K562 (cell line): ENCODE data around the gene PLCB4. TPM values are rescaled to one million over a fixed set of nuclear protein-coding genes. Genes with fewer than 3 reads are reported as not detected.

ENCODE experiments used
- ARID4B ChIP-seq: sonication (generic); formaldehyde crosslinking; IDR thresholded peaks from 2 replicates; pipeline ENCODE4 v1.8.0; 2022; ENCODE audit warnings: mild to moderate bottlenecking, missing genetic modification reagents
- CREB3L1 ChIP-seq: fragments of 450-650 bp; IDR thresholded peaks from 2 replicates; pipeline ENCODE4 v1.6.1; 2014; ENCODE audit warnings: low read depth, mild to moderate bottlenecking, moderate library complexity, borderline replicate concordance
- E2F1 ChIP-seq: sonication (generic); formaldehyde crosslinking; IDR thresholded peaks from 2 replicates; pipeline ENCODE4 v1.8.1; 2023; ENCODE audit warnings: mild to moderate bottlenecking, missing genetic modification reagents, moderate library complexity
- ELF1 ChIP-seq: fragments of 200-800 bp; sonication (Bioruptor generic); IDR thresholded peaks from 2 replicates; pipeline ENCODE4 v1.6.1; 2016; ENCODE audit warnings: missing genetic modification characterization, missing compliant biosample characterization
- ETV5 ChIP-seq: sonication (generic); formaldehyde crosslinking; IDR thresholded peaks from 2 replicates; pipeline ENCODE4 v1.4.0; 2020; ENCODE audit warnings: low read depth, mild to moderate bottlenecking, missing genetic modification reagents
- GABPA ChIP-seq: fragments of 200-800 bp; sonication (Bioruptor generic); conservative IDR thresholded peaks from 2 replicates; pipeline ENCODE4 v1.6.1; 2016; ENCODE audit warnings: low read depth, missing genetic modification characterization, missing compliant biosample characterization
- HLTF ChIP-seq: fragments of 450-650 bp; IDR thresholded peaks from 2 replicates; pipeline ENCODE4 v1.6.1; 2016
- PHF8 ChIP-seq: fragments of 200-600 bp; sonication (generic); IDR thresholded peaks from 2 replicates; pipeline ENCODE4 v1.6.1; 2012; ENCODE audit warnings: mixed run types, mild to moderate bottlenecking, inconsistent platforms, low read length, moderate library complexity, borderline replicate concordance
- POLR3G ChIP-seq: IDR thresholded peaks from 2 replicates; pipeline ENCODE4 v1.6.1; 2011; ENCODE audit not compliant: insufficient read length, insufficient replicate concordance; ENCODE audit errors: extremely low read depth
- REST ChIP-seq, 2 experiments: fragments of 450-650 bp; formaldehyde crosslinking in 1 of 2; IDR thresholded peaks; 2 replicates each; pipeline versions ENCODE4 v1.4.0 to v1.6.1; 2014 to 2020; ENCODE audit warnings: mild to moderate bottlenecking in 2 of 2, borderline replicate concordance in 1 of 2, low read depth in 1 of 2
- STAT5B ChIP-seq: fragments of 250-450 bp; sonication (Bioruptor Pico); IDR thresholded peaks from 2 replicates; pipeline ENCODE4 v1.8.0; 2021; ENCODE audit warnings: mild to moderate bottlenecking, inconsistent platforms
- ZNF232 ChIP-seq: sonication (generic); formaldehyde crosslinking; IDR thresholded peaks from 2 replicates; pipeline ENCODE4 v1.8.0; 2022; ENCODE audit warnings: mild to moderate bottlenecking, missing genetic modification reagents
- ZNF561 ChIP-seq: fragments of 450-650 bp; formaldehyde crosslinking; conservative IDR thresholded peaks from 2 replicates; pipeline ENCODE4 v1.4.0; 2020; ENCODE audit warnings: mild to moderate bottlenecking, moderate library complexity
- polyA plus RNA-seq, 8 experiments: library from polyadenylated mRNA; depleted of rRNA in 4 of 8; stranded (reverse) in 5 of 8; unstranded in 3 of 8; fragments of >200 nt; fragmentation: Nextera tagmentation in 2 of 8; fragmentation: Illumina TruSeq in 1 of 8; extraction: Ambion mirVana in 2 of 8; extraction: Trizol in 1 of 8; gene quantifications; 2 replicates each; pipeline versions ENCODE4 v1.2.1 to v1.2.3, GENCODE V29; 2011 to 2014; ENCODE audit warnings: inconsistent platforms in 1 of 8, missing spikeins in 1 of 8
- total RNA-seq, 7 experiments: library from RNA; depleted of rRNA in 6 of 7; stranded (reverse); fragments of >200 nt in 6 of 7; fragmentation: Illumina TruSeq in 2 of 7; extraction: Trizol in 2 of 7; gene quantifications; 2 replicates each; pipeline versions ENCODE4 v1.2.1 to v1.2.3, GENCODE V29; 2011 to 2021; ENCODE audit warnings: low replicate concordance in 1 of 7

PLCB4 gene
- total and polyA plus RNA-seq, 9 of the 15 experiments (the other 6 are each of a cell fraction or from before 2014, with no cell fraction given): 0.20 to 2.9 (median 0.52) TPM

GRCh38 chr20:9031991-9032390 is 36.9 kb upstream of the PLCB4 start (continued):
- TF ChIP-seq REST (IDR thresholded peaks at IDR 0.05; ENCODE audit: borderline replicate concordance) (no peak), REST (CRISPR knock-in tag; IDR thresholded peaks at IDR 0.05; ENCODE audit: low read depth) (no peak), ELF1 (tag) (no peak), ETV5 (CRISPR knock-in tag) (no peak), ZNF232 (CRISPR knock-in tag) (no peak), E2F1 (CRISPR knock-in tag) (no peak), ZNF561 (CRISPR knock-in tag) (no peak), POLR3G (no peak), ARID4B (no peak), STAT5B (CRISPR knock-in tag) (no peak), CREB3L1 (no peak), GABPA (tag) (no peak), HLTF (no peak), PHF8 (no peak)
